GM19324 (cell line): ENCODE data around the gene SETD3.

Source experiments
- ATAC-seq: cut with Tn5 transposase; IDR thresholded peaks from one replicate; pipeline ENCODE4 v1.9.1; 2021; ENCODE audit warnings: mild to moderate bottlenecking, moderate library complexity; ENCODE audit not compliant: unreplicated experiment, low FRiP score

SETD3 gene

DNA sequence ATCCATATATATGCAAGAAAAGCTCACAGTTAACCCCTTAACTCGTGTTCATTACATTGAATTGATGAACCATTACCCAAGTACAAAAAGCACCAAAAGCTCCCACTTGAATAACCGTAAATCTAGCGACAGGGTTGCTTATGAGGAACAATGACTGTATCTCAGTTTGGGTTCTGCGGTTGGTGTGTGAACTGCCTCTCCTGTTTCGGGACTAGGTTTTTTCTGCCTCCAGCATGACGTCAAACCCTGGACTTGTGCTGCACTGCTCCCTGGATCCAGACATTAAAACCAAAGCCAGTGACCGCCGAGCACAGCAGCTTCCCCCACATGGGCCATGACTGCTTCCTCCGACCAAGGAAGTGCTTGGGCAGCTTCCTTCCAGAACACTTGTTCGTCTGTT lies 77.7 kb downstream of the SETD3 start:
- no peak for ATAC-seq

DNA sequence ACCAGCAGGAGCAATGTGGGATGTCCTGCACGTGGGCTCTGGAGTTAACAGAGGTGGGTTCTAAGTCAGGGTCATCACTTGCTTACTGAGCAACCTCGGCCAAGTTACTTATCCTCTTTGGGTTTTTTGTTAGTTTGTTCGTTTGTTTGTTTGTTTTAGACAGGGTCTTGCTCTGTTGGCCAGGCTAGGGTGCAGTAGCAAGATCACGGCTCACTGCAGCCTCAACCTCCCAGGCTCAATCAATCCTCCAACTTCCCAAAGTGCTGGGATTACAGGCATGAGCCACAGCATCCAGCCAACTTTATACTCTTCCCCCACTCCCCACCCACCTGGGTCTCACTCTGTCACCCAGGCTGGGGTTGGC lies 78.4 kb downstream of the SETD3 start:
- ATAC-seq: no peak

DNA sequence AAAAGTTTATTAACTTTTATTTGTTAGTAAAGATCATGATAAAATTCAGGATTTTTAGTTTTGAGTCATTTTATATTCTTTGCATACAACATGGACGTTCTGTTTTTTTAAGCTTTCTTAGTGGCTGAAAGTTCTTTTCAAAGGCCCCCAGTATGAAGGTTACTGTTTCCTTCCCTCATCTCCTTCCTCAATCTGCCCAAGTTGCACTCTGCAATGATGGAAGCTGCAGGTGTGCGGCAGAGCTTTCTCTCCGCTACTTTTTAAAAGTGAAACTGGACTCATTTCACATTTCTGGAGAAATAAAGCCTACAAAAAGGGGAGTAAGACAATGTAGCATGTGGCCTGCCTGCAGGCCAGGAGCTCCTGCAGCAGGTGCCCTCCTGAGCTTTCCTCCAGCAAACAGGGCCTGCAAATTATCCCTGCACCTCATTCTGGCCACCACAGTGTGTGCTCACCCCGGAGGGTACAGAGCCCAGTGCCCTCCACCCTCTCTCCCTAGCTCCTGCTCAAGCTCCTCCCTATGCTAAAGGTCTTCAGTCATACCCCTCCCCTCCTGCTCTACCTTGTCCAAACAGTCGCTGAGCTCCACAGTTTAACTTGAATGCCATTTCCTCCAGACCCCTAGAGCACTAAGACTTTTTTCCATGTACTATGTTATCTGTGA lies 78.9 kb downstream of the SETD3 start:
- ATAC-seq: no peak

DNA sequence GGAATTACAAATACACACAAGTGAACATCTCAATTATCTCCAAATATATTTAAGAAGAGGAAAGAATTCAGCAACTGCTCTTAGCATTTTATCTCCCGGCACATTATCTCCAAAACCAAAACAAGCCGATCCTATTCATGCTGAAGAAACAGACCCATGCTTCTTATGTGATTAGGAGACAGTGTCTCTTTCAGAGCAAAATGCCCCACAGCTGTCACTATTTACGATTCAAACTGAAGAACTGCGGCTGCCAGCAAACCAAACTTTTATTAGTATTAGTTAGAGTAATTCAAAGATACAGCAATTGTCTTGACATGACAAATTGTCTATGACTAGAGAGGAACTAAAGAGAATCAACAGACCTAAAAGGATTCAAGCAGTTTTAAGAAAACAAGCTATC lies 79.4 kb downstream of the SETD3 start:
- ATAC-seq: no peak

DNA sequence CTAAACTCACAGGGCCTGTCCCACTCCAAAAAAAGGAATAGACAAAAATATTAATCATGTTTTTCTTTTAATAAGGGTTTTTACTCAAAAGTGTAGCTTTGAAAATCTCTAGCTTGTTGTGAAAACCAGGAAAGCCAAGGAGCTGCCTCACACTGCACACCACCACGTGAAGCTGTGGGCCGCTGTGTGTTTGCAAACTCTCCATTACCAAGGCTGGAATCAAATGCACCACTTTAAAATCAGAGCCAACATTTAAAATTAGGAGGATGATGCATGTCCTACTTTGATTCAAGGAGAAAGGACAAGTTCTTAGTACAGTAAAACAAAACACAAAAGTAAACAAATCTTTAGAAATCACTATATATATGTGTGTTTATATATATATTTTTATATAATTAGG lies 83.0 kb downstream of the SETD3 start:
- no peak for ATAC-seq

DNA sequence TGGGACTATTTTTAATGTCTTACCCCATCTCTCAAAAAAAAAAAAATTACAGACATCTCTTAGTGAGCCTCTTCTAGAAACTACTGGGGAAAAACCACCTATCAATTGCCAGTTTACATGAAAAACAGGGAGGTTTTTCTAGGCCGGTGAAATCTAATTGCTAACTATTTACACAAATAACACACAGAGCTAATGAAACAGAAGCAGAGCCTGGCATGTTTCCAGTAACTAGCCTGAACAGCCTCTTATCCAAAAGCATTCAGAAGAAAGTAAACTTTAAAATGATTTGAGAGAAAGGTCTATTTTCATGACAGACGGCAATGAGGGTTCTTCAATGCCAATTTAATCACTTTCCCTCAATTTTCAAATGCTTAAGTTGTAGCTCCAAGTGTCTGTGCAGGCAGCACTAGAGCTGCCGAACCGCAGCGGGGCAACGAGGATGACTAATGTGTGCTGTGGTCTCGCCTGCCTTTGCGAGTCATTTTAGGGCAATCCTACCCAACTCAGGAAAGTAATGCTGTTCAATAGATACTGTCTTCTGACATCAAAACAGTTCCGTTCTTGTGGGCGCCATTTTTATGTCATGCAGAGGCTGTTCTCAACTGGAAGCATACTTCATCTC lies 84.6 kb downstream of the SETD3 start:
- ATAC-seq: no peak

DNA sequence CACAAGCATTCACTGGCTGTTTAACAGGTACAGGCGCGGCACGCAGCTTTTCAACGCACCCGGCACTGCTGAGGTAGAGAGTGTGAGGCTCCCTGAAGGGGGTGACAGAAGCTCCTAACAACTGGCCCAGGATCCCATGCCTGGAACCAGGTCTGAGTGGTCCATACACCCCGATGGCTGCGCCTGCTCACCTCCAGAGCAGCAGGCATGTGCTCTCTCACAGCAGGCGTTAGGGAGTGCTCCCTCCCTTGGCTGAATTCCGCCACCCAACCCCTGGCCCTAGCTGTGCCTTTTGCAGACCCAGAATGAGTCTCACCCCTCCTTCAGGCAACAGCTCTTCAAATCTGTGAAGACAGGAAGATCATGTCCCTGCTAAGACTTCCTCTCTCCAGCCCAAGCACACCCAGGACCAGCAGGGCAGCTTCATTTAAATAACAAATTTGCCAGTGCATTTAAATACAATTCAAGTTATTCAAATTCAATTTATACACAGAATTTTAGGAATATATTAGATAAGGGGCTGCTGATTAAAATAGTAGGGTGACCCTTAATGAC lies 86.0 kb downstream of the SETD3 start:
- no peak for ATAC-seq

DNA sequence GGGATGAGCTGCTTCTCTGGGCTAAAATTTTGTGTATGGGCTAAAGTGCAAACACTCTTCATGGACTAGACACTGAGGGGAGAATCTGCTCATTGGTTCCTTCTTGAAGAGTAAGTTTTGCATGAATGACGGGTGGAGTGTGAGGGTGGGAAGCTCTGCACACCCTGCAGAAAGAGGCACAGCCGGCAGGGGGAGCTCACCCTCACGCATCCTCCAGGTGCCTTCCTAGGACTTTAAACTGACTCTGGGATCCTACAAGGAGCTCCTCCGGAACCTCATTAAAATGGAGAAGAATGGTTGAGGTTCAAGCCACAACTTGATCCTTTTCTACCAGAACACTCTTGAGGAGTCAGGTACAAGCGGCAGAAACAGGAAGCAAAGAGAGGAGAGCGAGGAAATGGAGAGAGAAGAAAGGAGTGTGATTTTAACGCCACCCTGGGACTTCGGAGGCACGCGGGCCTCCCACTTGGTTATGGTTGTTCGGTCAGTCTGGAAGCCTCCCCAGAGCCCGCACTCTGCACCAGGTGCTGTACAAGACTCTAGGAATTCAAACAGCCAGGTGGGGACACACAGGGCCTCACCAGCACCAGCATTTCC lies 87.5 kb downstream of the SETD3 start:
- no peak for ATAC-seq

DNA sequence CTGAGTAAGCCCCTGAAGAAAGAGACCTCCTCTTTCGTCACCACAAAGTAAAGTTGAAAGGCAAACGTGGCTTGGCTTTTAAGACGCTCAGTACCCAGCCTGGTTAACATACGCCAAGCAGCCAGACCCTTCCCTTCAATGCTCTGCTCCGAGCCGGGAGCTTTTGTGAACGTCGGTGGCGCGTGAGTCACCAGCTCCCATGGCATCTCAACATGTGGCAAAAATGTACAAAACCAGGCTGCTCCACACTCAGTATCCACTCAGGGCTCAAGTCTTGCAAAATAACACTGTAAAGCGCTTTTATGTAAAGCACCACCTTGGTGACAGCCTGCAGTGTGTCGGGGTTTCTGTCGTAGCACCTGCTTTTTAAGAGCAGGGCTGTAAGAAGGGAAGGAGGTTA lies 89.0 kb downstream of the SETD3 start:
- ATAC-seq: no peak

DNA sequence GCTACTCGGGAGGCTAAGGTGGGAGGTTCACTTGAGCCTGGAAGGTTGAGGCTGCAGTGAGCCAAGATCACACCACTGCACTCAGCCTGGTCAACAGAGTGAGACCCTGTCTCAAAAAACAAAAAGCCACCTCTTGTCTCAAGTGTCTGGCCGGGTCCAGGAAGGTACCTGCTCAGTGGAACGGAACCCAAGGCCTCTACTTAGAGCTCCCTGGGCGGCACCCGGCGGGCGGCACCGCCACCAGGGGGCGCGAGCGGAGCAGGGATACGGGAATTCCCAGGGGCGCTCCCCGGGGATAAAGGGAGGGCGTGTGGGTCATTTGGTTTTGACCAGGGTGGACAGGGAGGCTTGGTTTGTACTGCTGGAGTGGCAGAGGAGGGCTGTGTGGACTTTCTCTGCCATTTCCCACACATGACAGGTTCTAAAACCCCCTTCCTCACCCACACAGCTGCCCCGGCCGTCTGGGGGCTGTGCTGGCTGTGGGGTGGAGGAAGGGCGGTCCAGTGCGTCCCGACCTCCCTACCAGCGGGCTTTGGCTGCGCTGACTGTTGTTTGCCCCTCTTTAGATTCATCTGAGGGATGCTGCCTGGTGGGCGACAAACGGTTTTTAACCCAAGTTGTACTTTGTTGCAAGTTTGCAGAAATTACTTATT lies 91.4 kb downstream of the SETD3 start:
- no peak for ATAC-seq

DNA sequence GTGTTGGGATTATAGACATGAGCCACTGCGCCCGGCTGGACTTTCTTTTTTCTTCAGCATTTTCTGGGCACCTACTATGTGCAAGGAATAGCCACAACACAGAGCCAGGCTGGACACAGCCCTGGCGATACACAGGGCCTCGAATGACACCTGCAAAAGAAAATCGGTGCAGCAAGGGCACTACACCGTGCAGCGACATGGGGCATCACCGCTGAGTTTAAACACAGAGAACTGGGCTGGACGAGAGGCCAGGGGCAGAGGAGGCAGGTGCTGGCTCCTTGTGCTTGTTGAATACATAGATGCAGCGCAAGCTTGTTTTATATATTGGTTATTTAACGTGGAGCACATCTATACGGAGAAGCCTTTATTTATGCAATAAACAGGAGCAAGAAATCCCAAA lies 92.4 kb downstream of the SETD3 start:
- ATAC-seq: no peak

DNA sequence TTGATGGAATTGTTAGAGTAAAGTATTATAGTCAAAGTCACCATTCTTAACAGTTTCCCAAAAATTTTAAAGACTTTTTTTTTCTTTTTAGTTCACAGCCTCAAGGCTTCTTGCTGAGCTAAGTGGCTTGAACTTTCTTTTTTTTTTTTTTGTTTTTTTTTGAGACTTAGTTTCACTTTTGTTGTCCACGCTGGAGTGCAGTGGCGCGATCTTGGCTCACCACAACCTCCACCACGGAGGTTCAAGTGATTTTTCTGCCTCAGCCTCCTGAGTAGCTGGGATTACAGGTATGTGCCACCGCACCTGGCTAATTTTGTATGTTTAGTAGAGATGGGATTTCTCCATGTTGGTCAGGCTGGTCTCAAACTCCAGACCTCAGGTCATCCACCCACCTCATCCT lies 92.8 kb downstream of the SETD3 start:
- ATAC-seq: no peak

DNA sequence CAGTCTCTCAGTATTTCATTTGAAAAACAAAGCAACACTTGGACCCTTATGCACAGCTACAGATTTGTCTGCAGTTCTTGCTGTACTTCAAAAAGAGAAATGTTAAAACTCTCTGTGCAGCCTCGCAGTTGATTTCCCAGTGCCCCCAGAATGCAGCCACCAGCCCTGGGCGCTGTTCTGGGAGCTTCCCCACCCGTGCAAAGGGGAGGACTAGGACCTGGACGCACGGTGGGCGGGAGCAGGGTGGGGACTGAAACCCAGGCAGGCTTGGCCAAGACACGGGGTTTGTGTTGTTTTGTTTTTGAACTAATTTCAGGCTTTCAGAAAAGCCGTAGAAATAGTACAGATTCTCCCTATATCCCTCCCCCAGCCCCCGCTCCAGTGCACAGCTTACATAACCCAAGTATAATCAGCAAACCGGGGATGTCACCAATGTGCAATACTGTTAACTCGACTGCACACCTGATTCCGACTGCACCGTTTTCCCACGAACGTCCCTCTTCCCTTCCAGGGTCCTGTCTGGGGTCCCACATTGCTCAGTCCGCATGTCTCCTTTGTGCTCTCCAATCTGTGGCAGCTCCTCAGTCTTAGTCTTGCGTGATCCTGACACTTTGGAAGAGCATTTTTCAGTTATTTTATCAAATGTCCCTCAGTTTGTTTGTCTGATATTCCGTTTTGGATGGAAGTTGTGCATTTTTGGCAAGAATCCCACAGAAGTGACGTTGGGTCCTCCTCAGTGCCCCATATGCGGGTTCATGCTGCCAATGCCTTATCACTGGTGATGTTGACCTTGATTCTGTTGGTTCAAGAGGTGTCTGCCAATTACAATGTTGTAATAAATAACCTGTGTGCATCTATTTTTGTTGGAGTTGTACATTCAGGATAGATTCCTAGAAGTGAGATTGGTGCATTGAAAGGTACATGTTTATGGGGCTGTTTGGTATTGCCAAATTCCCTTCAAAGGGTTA lies 95.9 kb downstream of the SETD3 start:
- ATAC-seq: no peak

DNA sequence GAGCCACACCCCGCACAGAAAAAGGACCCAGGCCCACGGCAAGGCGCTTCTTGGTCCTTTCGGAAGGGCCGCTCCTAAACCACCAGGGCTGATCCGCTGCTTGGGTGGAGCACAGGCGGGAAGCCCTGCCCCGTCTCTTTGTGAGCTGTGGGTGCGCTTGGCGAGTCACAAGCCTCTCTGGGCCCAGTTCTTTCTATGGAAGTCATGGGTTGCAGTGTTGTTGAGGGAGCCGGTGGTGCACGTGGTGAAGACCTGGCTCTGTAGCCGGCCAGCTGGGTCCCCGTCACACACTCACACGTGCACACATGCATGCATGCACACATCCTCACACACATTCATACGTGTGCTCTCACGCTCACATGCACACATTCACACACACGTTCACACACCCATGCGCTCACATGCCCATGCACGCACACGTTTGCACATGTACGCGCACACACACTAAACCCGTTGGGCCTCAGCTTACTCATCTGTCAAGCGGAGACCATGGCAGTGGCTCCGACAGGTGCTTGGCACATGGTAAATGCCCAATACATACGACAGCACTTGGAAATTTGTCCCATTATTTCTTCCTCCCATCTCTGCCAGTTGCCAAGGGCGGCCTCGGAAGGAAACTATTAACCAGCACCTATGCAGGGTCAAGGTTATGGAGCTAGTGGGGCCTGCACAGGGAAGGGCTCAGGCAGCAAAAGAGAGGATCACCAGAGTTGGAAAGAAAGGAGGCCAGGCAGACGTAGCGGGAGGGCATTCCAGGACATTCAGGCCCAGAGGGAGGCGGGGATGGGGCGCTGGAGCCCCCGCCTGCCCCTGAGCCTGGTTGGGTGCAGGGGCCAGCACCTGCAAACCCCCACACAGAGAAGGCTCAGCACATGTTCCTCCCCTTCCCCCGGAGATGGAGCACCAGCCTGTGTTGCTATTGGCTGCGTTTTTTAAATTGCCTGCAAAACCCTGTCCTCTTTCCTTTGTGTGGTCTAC lies 96.9 kb downstream of the SETD3 start:
- no peak for ATAC-seq

DNA sequence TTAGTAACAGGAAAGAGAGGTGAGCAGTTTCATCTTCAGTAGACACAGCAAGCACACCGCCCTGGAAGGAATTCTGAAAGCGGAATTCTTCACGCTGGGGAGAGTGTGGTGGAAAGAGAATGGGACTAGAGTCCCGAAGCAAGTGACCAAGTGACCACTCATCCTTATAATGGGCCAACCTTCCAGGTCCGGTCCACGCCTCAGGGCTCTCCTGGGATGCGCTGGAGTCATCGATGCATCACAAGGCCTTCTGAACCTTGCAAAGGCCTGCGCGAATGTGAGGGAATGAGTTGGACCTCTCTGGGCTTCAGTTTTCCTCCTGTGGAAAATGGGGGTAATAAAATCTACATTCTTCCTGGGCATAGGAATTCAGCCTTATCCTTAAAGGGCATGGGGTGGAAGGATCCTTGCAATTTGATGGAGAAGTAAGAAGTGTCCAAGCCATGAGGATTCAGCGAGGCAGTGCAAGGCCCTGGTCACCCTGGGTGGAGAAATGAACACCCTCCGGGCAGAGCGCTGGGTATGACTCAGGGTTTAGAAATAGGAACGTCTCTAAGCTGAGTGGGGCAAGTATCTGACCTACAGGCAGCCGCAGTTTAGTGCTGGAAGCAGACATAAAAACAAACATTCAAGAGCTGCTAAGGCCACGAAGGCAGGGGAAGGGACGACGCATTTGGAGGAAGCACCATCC lies 97.7 kb downstream of the SETD3 start:
- ATAC-seq: no peak

DNA sequence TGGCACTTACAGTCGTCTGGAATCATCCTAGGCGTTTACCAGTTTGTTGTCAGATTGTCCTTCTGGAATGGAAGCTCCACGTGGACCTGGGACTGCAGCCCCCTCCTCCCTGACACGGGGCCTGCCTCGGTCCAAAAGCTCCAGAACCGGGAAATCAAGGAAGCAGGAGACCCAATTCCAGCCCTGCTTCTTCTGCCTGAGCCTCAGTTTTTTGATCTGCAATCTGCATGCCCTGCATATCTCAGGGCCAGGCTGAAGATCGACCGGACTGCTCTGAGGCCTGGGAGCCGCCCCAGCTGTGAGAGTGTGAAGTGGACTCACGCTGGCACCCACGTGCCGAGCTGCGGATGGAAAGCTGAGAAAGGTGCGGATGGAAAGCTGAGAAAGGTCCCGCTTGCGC lies 98.6 kb downstream of the SETD3 start:
- no peak for ATAC-seq

DNA sequence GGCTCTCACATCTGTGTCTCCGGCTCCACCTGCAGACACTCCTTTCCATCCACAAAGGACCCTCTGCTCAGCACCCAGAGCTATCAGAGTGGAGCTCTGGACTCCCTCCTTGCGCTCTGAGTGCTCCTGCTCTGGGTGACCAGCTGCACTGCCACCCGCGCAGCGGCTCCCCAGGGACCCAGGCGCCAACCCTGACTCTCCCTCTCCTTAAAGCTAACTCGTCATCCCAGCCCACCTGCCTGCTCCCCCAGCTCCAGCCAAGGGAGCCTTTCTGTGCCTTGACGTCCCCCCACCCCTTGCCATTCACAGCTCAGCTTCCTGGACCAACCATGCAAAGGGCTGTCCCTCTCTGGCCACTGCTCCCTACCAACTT lies 99.0 kb downstream of the SETD3 start:
- ATAC-seq: no peak

DNA sequence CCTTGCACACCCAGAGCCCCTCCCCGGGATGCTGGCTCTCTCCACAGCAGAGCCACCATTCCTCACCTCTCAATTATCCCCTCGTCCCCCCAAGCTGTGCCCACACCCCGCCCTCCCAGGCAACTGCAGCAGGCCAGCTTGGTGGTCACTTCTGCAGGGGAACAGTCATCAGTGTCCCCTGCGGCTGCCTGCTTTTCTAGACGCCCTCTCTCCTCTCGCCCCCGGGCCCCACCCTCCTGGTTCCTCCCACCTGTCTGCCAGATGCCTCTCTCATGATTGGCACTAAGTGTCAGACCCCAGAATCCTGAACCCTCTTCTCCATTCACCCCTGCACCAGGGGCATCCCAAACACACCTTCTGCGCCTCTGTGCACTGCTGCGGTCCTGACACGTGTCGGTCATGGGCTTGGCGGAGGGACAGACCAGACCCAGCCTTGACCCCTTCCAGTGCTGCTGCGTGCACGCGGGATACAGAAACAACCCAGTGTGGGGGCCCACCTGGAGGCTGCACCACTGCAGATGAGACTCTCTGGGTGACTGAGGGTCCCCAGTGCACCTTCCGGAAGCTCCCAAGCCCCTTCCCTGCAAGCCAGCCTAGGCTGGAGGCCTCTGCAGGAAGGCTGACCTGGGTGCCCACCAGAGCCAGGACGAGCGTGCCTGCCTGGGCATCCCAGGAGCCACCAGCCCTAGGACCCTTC lies 99.5 kb downstream of the SETD3 start:
- no peak for ATAC-seq
